GM21515 (cell line): ENCODE measurements around the gene SEMA3C.

Experiments
- ATAC-seq: cut with Tn5 transposase; IDR thresholded peaks from one replicate; pipeline ENCODE4 v1.9.1; 2021; ENCODE audit not compliant: unreplicated experiment

Gene SEMA3C

DNA sequence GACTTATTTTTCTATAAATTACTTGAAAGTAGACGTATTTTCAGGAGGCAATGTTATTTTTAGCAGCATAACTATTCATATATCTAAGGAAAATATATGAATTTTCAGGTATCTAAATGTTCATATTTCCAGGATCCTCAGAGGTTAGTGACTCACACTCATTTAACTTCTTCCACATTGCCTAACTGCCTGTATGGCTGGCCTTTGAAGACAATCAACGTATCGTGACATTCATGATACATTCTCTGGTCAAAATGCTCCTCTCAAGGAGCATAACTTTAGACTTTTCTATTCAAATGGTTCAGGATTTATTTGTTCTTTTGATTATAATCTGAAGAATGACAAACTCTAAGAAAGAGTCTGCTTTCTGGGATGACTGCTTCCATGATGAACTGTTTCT is 89.3 kb downstream of the SEMA3C start:
- no peak for ATAC-seq

DNA sequence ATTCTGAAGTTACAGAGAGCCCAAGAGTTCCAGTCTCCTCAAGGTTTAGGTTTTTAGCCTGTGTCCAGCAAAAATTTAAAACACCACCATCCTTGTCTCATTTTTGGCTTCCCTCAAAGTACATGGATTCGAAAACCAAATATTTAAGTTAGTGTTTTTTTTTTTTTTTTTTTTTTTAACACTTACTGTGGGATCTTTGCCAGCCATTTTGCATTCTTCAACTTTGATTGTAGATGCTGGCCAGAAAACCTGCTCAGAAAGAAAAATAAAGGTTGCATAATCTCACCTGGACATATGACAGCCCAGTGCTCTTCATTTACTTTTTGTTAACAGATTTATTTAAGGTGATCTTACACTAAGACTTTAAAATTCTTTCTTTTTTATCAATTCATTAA is 91.6 kb downstream of the SEMA3C start:
- ATAC-seq, result no peak

DNA sequence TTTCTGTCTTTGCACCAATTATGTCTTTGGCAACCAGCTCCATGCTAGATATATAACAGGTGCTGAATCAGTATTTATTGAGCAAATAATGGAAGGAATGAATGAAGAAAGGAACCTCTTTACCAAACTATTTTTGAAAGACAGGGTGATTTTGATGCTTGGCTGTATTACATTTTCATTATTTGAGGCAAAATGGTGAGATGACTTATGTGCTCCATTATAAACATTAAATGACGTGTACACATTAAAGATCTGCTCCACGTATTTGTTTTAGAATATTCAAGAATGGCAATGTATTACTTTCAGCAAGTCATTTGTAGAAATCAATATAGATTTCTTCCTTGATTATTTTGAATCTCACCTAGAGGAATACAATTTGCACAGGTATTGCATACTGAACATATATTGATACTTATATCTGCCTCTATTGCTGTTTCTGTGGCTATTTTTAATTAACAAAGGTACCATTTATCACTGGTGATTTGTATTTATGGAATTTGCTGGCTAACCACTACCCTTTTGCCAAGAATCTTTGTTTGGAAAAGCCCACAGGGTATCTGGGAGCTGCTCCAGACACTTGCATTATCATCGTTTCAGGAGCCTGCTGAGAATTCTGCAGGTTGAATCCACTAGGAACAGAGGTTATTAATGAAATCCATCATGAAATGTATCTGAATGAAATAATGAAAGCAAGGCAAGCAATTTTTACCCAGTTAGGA is 92.2 kb downstream of the SEMA3C start:
- no peak for ATAC-seq

DNA sequence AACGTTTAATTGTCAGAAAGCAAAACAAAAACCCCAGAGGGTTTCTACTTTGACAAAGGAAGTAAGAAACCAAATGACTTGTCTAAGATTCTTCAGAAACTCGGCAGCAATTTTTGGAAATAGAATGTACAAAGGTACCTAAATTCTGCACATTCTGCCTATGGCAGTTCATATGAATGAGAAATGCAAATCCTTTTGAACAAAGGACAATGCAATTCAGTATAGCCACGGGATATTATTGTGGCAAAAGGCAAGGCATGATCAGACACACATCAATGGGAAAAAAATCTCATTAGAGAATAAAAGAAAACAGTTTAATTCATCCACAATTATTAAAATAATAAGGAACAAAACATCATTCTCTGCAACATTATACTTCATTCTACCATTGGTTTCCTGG is 93.4 kb downstream of the SEMA3C start:
- no peak for ATAC-seq

DNA sequence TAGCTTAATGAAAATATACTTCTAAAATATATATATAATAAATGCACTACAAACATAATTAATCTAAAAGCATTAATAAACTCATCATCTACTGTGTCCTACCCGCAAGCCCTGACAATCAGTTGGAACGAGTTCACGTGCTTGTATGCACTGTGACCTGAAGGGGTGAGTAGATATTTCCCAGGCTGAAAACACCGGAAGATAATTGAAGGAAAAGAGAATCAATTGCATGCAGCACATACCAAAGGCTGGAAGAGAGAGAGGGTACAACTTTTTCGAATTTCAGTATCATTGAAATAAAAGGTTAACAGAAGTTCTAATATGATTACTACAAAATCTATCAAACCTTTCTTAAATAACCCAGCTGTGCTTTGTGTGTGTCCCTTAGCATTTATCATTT is 94.6 kb downstream of the SEMA3C start:
- no peak for ATAC-seq

DNA sequence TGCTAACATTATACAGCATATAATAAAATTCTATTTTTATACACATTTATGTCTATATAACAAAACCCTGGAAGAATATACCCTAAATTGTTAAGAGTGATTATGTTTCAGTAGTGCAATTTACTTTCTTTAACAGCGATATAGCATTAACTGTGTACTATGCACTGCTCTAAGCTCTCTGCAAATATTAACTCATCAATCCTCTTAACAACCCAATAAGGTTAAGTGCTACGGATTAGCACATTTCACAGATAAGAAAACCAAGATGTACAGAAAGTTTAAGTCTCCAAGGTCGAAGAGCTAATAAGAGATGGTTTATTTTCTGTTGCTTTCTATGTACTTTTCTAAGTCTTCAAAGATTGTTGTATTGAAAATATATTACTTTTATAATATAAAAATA is 95.8 kb downstream of the SEMA3C start:
- ATAC-seq, result no peak

DNA sequence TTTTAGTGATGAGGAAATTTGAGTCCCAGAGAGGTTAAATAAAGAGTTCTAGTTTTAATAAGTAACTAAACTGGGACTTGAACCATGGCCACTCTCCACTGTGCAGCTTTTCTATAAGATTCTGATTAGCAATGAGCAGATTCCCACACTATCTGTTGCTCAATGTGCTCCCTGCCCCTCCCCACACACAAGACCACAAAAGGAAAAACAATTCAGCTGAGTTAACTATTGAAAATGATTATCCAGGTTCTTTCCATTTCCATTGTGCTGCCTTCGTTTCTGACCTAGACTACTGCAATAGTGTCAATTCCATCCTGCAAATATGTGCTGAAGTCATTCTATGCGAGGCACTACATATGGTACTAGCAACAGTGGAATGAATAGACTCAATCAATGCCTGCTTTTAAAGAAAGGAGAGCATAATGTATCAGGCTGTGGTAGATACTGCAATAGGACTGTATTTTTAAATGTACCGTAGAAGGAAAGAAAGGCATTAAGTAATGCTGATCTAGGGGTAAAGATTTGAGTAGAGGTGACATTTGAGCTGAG is 97.0 kb downstream of the SEMA3C start:
- ATAC-seq, result no peak

DNA sequence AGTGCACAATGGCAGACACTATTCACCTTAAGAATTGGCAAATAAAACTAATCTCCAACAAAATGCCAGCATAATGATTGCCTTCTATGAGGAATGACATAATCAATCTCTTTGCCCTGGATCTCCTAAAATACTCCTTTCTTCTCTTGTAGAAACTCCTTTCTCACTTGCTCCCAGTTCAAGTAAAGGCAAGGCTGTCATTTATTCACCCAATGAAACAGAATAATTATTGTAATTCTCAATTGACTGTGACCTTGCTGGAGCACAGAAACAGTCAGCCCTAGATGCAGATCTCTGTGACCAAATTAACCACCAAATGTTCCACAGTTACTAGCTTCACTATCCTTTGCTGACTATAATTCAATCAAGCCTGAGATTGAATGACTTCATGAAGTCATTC is 99.3 kb downstream of the SEMA3C start:
- no peak for ATAC-seq

DNA sequence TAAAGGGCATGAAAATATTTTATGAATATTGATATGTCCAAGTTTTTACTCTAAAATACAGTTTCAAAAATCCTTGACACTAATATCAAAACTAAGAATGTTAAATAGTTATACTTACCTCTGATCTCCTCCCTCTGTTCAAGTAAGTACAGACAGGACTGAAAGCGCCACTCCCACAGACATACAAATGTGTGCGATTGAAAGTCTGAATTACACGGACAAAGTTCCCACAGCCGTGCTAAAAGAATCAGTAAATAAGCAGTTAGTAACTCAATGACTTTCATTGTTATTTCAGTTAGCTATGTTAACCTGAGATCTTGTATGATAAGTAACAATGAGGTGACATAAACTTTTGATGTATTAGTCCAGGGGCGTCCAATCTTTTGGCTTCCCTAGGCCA is 100.7 kb downstream of the SEMA3C start:
- no peak for ATAC-seq

DNA sequence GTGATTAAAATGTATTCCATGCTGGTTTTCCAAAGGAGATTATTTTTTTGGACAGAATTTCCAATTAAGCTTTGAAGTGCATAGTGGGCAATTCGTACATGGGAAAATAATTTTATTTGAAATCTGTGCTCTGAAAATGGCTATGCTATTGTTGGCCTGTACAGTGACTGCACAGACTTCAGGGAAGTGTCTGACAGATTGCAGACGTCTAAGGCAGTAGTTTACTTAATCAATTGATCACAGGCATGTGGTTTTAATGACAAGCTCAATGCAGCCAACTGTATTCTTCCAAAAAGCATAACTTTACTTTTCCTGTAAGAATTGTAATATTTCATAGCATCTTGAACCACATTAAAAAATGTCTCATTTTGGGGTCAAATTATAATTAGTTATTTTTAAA is 102.0 kb downstream of the SEMA3C start:
- ATAC-seq, result no peak

DNA sequence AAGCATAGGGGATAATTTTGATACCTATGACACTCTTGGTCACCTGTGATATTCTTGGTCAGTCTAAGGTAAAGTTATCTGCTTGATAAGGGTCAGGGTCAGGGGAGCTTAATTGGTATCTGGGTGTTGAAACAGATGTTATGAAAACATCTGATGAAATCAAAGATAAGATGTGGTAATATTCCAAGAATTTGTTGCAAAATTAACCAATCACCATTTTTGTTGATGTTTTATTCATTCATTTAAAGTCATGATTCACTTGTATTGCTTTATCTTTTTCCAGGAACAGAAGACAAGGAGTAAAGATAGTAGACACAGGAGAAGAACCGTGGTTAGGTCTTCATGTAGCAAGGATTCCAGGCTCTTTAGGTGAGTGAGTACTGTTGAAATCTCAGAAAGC is 103.1 kb downstream of the SEMA3C start:
- no peak for ATAC-seq

DNA sequence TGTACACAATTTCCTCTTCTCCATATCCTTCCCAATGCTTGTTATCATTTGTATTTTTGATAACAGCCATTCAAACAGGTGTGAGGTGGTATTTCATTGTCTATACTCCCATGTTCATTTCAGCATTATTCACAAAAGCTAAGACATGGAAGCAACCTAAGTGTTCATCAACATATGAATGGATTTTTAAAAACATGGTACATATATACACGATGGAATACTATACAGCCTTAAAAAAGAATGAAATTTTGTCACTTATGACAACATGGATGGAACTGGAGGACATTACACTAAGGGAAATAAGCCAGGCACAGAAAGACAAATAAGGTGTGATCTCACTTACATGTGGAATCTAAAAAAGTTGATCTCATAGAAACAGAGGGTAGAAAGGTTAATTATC is 109.3 kb downstream of the SEMA3C start:
- ATAC-seq, result no peak

DNA sequence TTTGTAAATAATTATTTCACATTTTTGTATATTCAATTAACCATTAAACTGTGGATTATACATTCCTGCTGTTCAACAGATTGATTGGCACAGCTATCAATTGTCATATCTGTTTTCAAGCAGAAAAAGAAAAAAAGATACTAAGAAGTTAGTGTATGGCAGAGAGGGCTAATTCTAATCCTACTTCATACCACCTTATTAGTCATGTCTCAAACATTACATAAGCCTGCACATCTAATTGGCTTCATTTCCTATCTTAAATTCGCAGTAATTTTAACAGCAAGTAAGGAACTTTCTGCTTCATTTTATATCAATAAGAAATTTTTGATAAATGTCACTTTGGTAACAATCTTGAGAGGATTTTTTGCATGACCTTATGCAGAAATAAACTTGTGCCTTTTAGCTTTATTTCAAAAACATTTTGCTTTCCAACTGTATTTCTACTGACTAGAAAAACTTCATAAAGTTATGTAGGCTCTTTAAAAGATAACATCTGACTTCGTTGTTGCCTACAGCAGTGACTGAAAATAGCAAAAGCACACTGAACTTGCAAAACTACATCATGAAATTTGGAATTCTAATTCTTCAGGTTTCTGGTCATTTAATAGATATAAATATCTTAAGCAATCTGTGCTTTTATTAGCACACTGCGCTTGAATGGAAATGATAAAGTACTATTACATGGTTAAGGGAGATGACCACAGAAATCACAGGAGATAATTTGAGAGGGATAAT is 111.5 kb downstream of the SEMA3C start:
- ATAC-seq, result no peak

DNA sequence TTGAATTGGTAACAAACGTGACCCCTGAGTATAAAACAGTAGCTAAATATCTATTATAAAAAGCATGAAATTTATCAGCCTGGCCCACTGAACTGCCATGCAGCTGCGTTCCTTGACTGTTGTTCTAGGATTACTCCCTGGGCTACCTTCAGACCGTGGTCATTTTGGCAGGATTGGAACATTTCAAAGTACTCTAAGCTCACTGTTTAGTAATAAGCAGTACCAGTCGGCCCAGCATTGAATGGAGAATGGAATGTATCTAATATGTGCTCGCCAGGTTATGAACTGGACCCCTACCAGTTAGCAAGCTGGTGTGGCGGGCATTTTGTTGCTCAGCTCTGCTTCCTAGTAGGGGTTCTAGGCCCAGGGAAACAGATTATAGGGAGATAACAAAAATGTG is 112.2 kb downstream of the SEMA3C start:
- no peak for ATAC-seq

DNA sequence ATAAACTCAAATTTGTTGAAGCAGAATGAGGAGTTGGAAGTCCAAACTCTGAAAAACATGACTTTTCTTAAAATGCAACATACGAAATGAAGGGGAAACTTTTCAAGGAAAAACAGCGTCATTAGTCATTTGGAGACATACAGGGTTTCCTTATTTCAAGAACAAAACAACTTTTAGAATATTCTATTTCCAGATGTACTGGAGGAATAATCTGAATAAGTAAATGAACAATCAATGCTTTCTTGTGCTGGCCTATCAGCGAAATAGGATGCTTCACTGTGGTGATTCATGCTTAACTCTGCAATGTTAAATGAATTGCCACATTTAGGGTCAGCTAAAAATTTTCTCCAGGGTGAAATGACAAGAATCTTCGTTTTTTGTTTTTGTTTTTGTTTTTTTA is 114.3 kb downstream of the SEMA3C start:
- no peak for ATAC-seq

DNA sequence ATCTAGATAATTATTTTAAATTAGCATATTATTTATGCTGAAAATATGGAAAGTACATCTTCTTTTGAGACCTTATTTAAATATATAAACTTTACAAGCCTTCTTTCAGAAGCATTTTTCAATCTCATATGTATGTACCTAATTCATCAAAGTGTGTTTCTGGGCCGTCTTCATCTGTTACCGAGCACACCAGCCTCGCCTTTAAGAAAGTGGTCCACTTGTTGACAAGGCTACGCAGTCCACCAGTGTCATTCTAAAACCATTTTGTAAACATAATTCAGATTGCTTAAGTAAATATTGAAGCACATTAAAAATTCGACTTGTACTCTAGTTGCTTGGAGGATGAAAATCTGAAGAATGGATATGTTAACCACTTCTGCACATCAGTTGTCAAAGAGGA is 116.3 kb downstream of the SEMA3C start:
- no peak for ATAC-seq

DNA sequence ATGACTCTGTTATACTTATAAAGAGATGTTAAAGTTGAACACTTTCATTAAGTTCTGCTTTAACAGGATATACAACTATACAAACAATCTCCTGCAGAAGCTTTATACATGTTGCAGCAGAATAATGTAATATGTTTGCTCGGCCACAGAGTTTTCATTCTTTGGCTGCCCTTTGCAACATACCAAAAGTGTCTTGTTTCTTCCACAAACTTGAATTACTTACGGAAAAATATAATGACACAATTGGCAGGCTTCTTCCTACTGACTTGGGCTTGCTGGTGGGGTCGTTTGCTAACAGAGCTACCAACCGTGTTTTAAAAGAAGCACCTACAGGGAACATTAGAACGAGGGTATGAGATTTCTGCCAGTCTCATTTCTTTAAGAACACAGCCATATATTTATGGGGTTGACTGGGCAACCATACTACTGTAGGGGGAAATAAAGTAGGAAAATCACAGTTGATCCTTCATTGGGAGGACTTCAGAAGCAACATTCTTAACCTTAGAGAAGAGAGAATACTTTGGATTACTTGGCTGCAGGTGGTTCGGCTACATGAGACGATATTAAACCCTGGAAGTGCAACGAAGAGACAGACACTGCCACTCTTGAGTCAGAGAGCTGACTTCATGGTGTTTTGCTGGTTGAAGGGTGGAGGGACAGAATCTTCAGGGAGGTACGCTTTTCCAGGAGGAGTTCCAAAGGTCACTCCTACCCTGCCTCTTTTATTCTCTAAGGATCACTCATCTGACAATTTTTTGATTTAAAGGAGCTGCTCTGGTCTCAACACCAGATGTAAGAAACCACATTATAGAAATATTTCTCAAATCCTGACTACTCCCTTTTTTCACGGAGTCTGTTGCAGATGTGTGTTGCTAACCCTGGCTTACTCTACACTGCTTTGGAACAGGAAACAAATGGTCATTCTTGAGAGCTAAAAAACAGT is 123.9 kb downstream of the SEMA3C start:
- no peak for ATAC-seq

DNA sequence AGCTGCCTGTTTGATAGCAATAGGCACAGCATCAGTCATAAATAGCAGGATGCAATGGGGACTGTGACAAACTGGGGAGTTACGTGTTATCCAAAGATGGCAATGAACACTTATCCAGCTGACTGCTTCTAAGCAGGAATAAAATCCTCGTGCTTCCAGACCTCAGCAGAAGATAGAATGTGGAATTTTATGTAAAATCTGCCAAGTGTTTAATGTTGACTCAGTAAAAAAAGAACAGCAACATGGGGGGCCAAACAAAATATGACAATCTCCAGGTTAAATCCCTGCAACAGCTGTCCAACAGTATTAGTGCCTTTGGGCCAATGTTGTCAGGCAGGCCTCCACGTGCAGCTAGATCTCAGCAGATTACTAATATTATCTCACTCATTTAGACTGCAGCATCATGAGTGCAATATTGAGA is 127.3 kb downstream of the SEMA3C start:
- no peak for ATAC-seq

DNA sequence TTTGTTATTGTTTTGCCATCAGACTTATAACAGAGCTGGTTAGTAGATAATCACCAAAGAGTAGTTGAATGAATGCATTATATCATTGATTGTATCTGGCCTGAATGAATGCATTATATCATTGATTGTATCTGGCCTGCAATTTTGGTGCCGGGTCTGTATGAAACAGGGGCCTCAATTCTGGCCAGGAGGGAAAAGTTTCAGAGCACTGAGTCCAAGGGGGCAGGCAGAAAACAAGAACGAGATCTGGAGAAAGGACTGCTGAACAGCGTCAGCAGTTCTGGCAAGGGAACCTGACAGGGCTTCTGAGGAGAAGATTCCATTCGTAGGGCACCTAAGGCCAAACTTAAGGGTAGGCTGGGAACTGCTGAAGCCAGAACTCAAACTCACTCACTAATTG is 128.0 kb downstream of the SEMA3C start:
- no peak for ATAC-seq

DNA sequence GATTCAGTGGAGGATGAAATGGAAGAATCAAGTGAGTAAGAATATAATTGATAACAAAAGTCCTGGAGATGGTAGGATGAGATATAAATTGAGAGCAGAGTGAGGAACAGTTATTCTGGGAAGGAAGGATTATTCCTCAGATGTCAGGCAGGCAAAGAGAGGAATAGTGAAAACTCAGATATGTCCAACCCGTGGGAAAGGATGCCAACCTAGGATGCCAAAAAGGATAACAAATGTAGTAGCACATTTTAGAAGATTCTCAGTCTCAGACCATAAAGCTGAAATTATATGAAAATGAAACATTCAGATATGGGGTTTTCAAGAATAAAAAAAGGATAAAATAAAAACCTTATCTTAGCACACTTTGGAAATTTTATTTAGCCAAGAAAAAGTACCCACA is 131.1 kb downstream of the SEMA3C start:
- no peak for ATAC-seq

DNA sequence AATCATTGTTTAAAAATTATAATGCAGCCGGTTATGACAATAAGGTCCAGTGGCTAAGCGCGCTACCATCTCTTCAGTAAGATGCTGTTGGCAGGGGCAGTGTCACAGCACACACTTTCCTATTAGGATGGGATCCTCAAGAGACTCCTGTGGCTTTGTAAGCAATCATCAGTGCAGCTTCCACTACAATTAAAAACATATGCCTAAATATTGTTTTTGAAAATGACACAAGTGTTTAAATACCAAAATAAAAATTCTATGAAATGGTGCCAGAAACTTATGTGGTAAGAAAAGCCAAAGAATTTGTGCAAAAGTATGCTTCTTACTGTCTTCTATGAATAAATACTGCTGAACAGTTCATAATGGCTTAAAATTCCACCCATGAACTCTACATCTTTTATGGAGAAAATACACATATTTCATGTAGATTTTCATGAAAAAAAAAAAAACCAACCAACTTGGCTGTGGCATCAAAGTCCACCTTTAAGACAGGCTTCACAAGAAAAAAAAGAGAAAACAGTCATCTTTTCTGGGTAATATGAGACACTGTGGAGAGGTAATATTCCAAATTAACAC is 132.8 kb downstream of the SEMA3C start:
- ATAC-seq, result no peak
